Epithelial cell of proximal tubule (primary cell): ENCODE measurements around the gene FIBP. TPM values are rescaled to one million over a fixed set of nuclear protein-coding genes. Genes with fewer than 3 reads are reported as not detected.

Source experiments
- DNase-seq: peaks from one replicate; pipeline ENCODE4 v3.0.0-alpha.2; 2011; ENCODE audit warnings: low read depth
- H3K4me3 ChIP-seq: 2 replicates; pipeline ENCODE4 v1.5.1; 2011; ENCODE audit warnings: low read depth, mild to moderate bottlenecking, low read length
- CTCF ChIP-seq: conservative IDR thresholded peaks from 2 replicates; pipeline ENCODE4 v1.5.1; 2012; ENCODE audit warnings: low read depth, mild to moderate bottlenecking, low read length
- total RNA-seq: library from RNA; depleted of rRNA; stranded (reverse); fragments of >200 nt; gene quantifications from 2 replicates; pipeline ENCODE4 v1.2.3, GENCODE V29; 2015

FIBP gene
- total RNA-seq, 1 donor from 2014 or later: 85.3 TPM

GRCh38 chr11:65927904-65928397, 39.7 kb upstream of the FIBP start:
- H3K4me3 ChIP-seq: no peak overlapping the region
- no peak for TF ChIP-seq CTCF
- DNase-seq: no peak

DNA sequence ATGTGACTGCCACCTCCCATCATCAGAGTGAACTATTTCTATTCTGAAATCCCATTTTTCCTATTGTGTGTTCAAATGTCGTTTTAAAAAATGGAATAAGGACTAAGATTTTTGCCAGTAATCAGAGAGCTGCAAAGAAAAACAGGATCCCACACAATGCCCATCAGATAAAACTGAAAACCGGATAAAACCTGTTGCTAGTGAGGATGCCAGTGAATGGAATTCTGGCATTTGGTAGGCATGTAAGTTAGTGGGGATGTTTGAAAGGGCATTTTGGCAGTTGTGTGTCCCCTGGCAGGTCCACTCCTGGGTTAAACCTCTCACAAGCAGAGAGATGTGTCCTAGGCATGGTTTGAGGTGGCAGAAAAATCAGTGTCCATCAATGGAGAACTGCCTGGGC, 37.1 kb upstream of the FIBP start:
- TF ChIP-seq CTCF: no peak
- DNase-seq: no peak
- no peak overlapping the region for H3K4me3 ChIP-seq

- no peak overlapping the region for H3K4me3 ChIP-seq
- no peak for DNase-seq
- TF ChIP-seq CTCF: no peak
Measured at GRCh38 chr11:65922565-65922964, 34.3 kb upstream of the FIBP start.

- TF ChIP-seq CTCF: no peak
- DNase-seq: no peak
- H3K4me3 ChIP-seq: no peak overlapping the region
Measured at GRCh38 chr11:65921876-65922275, 33.6 kb upstream of the FIBP start.

GRCh38 chr11:65921033-65921555, 32.8 kb upstream of the FIBP start:
- H3K4me3 ChIP-seq: no peak overlapping the region
- TF ChIP-seq CTCF: no peak
- DNase-seq: no peak

GRCh38 chr11:65920372-65920802, 32.1 kb upstream of the FIBP start:
- peak overlapping the region; percentile 84 for H3K4me3 ChIP-seq
- DNase-seq: no peak
- no peak for TF ChIP-seq CTCF

GRCh38 chr11:65919573-65920371, 31.5 kb upstream of the FIBP start:
- no peak for DNase-seq
- no peak for TF ChIP-seq CTCF
- H3K4me3 ChIP-seq: peak overlapping the region; percentile 84
